ENCODE data around the gene XPC.

XPC gene

DNA sequence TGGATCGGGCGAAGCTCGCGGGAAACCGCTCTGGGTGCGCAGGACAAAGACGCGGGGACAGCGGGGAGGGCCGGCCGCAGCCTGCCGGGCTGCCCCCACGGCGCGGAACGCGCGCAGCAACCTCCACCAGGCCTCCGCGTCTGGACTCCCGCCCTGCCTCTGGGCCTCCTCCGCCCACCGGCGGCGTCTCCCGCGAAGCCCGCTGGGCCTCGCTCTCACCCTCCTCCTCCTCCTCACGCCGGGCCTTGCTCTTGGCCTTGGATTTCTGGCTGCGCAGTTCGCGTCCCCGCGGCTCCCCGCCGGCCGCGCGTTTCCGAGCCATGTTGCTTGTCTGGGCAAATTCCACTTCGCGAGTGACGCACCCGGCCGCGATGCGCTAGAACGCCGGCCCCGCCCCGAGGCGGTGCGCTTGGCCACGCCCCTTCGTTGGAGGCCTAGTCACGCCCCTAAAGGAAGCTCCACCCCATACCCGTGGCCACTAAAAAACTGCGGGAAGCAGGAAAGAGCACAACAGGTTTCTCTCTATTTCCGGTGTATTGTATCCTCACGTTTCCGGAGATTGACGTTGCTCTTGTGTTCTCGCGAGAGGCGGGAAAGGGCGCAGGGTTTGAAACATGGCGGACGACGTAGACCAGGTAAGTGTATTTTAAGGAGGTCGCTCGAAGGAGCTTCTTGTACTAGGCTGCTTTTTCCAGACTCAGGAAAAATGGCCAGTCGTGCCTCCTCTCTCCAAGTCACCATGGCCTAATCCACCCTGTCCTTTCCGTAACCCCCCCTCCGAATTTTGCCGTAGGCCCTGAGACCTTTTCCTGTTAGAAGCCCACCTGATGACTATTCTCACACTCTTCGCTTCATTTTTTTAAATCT, at the start of gene XPC, which contains the start of gene LSM3 (continued):
- TF ChIP-seq, protein P1, sequence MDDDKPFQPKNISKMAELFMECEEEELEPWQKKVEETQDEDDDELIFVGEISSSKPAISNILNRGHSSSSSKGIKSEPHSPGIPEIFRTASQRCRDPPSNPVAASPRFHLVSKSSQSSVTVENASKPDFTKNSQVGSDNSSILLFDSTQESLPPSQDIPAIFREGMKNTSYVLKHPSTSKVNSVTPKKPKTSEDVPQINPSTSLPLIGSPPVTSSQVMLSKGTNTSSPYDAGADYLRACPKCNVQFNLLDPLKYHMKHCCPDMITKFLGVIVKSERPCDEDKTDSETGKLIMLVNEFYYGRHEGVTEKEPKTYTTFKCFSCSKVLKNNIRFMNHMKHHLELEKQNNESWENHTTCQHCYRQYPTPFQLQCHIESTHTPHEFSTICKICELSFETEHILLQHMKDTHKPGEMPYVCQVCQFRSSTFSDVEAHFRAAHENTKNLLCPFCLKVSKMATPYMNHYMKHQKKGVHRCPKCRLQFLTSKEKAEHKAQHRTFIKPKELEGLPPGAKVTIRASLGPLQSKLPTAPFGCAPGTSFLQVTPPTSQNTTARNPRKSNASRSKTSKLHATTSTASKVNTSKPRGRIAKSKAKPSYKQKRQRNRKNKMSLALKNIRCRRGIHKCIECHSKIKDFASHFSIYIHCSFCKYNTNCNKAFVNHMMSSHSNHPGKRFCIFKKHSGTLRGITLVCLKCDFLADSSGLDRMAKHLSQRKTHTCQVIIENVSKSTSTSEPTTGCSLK (tag by site-specific recombination; IDR thresholded peaks at IDR 0.05), result no peak
- TF ChIP-seq SALL2 (tag by site-specific recombination; IDR thresholded peaks at IDR 0.05; ENCODE audit: borderline replicate concordance) (no peak), ZFP3 (tag by site-specific recombination; IDR thresholded peaks at IDR 0.05; ENCODE audit: low read depth) (no peak), ZNF585B (tag by site-specific recombination; IDR thresholded peaks at IDR 0.05) (no peak), KLF7 (tag by site-specific recombination; IDR thresholded peaks at IDR 0.05; ENCODE audit: borderline replicate concordance) (no peak), KLF1 (tag by site-specific recombination; IDR thresholded peaks at IDR 0.05) (peak; percentile 85), ZNF423 (tag by site-specific recombination; IDR thresholded peaks at IDR 0.05) (no peak), KLF10 (tag by site-specific recombination; IDR thresholded peaks at IDR 0.05) (no peak), ZNF16 (tag by site-specific recombination; IDR thresholded peaks at IDR 0.05; ENCODE audit: low read depth) (no peak), ZNF629 (tag by site-specific recombination; IDR thresholded peaks at IDR 0.05) (peak; percentile 92), RBAK (tag by site-specific recombination; IDR thresholded peaks at IDR 0.05) (no peak), BCL11B (tag by site-specific recombination; IDR thresholded peaks at IDR 0.05; ENCODE audit: low read depth) (no peak), ZNF155 (tag by site-specific recombination; IDR thresholded peaks at IDR 0.05) (no peak), ZNF76 (tag by site-specific recombination; IDR thresholded peaks at IDR 0.05; ENCODE audit: borderline replicate concordance, low read depth) (peak; percentile 89), MYNN (tag by site-specific recombination; IDR thresholded peaks at IDR 0.05; ENCODE audit: borderline replicate concordance) (no peak), ZNF19 (tag by site-specific recombination; IDR thresholded peaks at IDR 0.05; ENCODE audit: low read depth) (no peak), ZNF664 (tag by site-specific recombination; IDR thresholded peaks at IDR 0.05) (no peak), HOXA7 (CRISPR knock-in tag; IDR thresholded peaks at IDR 0.05; ENCODE audit: borderline replicate concordance) (no peak), BCL11A (tag by site-specific recombination; IDR thresholded peaks at IDR 0.05; ENCODE audit: low read depth) (no peak), ZNF112 (tag by site-specific recombination; IDR thresholded peaks at IDR 0.05) (no peak), ZNF791 (tag by site-specific recombination; IDR thresholded peaks at IDR 0.05) (no peak), ZNF114 (tag by site-specific recombination; IDR thresholded peaks at IDR 0.05) (no peak), ZNF426 (tag by site-specific recombination; IDR thresholded peaks at IDR 0.05) (no peak), ZEB2 (tag by site-specific recombination; IDR thresholded peaks at IDR 0.05) (peak; percentile 82), ZBTB8A (tag by site-specific recombination; IDR thresholded peaks at IDR 0.05) (peak; percentile 42; the same call in 1 of the 2 replicates), ZNF701 (tag by site-specific recombination; IDR thresholded peaks at IDR 0.05) (no peak), OVOL3 (tag by site-specific recombination; IDR thresholded peaks at IDR 0.05) (no peak), ZNF239 (tag by site-specific recombination; IDR thresholded peaks at IDR 0.05) (no peak)
- TF ChIP-seq, protein P2, sequence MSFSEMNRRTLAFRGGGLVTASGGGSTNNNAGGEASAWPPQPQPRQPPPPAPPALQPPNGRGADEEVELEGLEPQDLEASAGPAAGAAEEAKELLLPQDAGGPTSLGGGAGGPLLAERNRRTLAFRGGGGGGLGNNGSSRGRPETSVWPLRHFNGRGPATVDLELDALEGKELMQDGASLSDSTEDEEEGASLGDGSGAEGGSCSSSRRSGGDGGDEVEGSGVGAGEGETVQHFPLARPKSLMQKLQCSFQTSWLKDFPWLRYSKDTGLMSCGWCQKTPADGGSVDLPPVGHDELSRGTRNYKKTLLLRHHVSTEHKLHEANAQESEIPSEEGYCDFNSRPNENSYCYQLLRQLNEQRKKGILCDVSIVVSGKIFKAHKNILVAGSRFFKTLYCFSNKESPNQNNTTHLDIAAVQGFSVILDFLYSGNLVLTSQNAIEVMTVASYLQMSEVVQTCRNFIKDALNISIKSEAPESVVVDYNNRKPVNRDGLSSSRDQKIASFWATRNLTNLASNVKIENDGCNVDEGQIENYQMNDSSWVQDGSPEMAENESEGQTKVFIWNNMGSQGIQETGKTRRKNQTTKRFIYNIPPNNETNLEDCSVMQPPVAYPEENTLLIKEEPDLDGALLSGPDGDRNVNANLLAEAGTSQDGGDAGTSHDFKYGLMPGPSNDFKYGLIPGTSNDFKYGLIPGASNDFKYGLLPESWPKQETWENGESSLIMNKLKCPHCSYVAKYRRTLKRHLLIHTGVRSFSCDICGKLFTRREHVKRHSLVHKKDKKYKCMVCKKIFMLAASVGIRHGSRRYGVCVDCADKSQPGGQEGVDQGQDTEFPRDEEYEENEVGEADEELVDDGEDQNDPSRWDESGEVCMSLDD (tag by site-specific recombination; IDR thresholded peaks at IDR 0.05), result no peak
- TF ChIP-seq, protein P3, sequence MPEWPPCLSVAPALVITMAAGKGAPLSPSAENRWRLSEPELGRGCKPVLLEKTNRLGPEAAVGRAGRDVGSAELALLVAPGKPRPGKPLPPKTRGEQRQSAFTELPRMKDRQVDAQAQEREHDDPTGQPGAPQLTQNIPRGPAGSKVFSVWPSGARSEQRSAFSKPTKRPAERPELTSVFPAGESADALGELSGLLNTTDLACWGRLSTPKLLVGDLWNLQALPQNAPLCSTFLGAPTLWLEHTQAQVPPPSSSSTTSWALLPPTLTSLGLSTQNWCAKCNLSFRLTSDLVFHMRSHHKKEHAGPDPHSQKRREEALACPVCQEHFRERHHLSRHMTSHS (tag by site-specific recombination; IDR thresholded peaks at IDR 0.05), result no peak
- TF ChIP-seq, protein P4, sequence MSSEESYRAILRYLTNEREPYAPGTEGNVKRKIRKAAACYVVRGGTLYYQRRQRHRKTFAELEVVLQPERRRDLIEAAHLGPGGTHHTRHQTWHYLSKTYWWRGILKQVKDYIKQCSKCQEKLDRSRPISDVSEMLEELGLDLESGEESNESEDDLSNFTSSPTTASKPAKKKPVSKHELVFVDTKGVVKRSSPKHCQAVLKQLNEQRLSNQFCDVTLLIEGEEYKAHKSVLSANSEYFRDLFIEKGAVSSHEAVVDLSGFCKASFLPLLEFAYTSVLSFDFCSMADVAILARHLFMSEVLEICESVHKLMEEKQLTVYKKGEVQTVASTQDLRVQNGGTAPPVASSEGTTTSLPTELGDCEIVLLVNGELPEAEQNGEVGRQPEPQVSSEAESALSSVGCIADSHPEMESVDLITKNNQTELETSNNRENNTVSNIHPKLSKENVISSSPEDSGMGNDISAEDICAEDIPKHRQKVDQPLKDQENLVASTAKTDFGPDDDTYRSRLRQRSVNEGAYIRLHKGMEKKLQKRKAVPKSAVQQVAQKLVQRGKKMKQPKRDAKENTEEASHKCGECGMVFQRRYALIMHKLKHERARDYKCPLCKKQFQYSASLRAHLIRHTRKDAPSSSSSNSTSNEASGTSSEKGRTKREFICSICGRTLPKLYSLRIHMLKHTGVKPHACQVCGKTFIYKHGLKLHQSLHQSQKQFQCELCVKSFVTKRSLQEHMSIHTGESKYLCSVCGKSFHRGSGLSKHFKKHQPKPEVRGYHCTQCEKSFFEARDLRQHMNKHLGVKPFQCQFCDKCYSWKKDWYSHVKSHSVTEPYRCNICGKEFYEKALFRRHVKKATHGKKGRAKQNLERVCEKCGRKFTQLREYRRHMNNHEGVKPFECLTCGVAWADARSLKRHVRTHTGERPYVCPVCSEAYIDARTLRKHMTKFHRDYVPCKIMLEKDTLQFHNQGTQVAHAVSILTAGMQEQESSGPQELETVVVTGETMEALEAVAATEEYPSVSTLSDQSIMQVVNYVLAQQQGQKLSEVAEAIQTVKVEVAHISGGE (tag by site-specific recombination; conservative IDR thresholded peaks at IDR 0.05; ENCODE audit: low read depth), result peak; percentile 95

Data from HEK293 (cell line).